ENCODE results near the gene KCP.

KCP gene

DNA sequence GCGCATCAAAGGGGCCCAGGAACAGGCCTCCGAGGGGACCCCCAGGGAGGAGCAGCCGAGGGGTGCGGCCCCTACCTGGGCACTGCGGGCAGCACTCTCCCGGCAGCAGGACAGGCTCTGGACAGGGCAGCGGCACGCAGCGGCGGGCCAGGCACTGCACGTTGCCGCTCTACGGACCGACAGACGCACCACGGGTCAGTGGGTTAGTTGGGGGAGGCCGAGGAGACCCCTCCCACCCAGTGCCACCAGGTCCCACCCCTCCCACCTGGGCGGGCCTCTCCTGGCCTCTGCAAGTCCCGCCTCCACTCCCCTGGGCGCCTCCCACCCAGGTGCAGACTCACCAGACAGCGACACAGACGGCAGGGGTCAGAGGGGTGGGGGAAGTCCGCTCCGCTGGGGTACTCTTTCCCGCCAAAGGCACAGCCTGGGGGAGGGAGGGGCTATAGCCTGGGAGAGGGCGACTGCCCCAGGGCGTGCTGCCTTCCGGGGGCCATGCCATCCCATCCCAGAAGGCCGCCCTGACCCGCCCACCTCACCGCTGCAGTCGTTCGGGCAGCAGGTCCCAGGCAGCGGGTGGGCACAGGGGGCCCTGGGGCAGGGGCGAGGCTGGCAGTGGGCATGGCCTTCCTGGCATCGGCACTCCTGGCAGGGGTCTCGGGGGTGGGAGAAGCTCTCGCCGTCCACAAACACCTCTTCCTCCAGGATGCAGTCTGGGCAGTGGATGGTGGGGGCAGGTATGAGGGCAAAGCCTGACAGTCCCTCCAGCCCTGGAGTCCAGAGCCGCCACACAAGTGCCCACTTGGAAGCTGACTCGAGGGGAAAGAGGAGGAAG, 19.2 kb downstream of the KCP start:
- TF ChIP-seq CTCF (conservative IDR thresholded peaks at IDR 0.05; ENCODE audit: low read depth), result no peak
- no peak for DNase-seq (ENCODE audit: low spot score)
- no peak overlapping the region; the same call in 1 of the 2 replicates for H3K27ac ChIP-seq
- ChIA-PET CTCF (interaction anchor here (0.5 to 0.7 kb wide), 2 partner anchors 30 to 33 kb away, joined by 3 to 4 read pairs; no protein-coding TSS in a partner anchor), POLR2A (ENCODE audit: low non-redundant PET) (no interaction called here)

- no peak for DNase-seq (ENCODE audit: low spot score)
- TF ChIP-seq CTCF (conservative IDR thresholded peaks at IDR 0.05; ENCODE audit: low read depth), result no peak
- ChIA-PET POLR2A (ENCODE audit: low non-redundant PET) (no interaction called here), CTCF (no interaction called here)
- peak overlapping the region; percentile 27; the same call in 1 of the 2 replicates for H3K27ac ChIP-seq
Observed at GRCh38 chr7:128890306-128891109, 20.0 kb downstream of the KCP start.

- H3K27ac ChIP-seq, result peak overlapping the region; percentile 64
- ChIA-PET POLR2A (ENCODE audit: low non-redundant PET) (no interaction called here), CTCF (no interaction called here)
- no peak for TF ChIP-seq CTCF (conservative IDR thresholded peaks at IDR 0.05; ENCODE audit: low read depth)
- DNase-seq (ENCODE audit: low spot score), result peak; percentile 58
Observed at GRCh38 chr7:128889121-128889520, 21.4 kb downstream of the KCP start.

DNA sequence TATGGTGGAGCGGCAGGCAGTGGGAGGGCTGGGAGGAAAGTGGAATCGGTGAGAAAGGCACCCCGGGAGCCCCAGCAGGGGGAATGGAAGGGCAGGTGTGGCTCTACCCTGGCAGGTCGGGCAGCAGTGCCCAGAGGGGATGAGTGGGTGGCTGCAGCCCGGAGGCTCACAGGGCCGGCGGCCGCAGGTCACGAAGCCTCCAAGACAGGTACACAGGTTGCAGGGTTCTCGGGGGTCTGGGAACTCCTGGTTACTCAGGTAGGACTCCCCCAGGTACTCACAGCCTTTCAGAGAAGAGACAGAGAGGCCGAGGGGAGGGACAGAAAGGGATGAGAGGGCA, 21.8 kb downstream of the KCP start:
- CTCF ChIA-PET, result no interaction called here
- H3K27ac ChIP-seq, result peak overlapping the region; percentile 64
- DNase-seq (ENCODE audit: low spot score), result no peak
- no peak for TF ChIP-seq CTCF (conservative IDR thresholded peaks at IDR 0.05; ENCODE audit: low read depth)
- POLR2A ChIA-PET (ENCODE audit: low non-redundant PET), result no interaction called here

GRCh38 chr7:128888039-128888755, 22.3 kb downstream of the KCP start:
- peak overlapping the region; percentile 64 for H3K27ac ChIP-seq
- DNase-seq (ENCODE audit: low spot score), result no peak
- ChIA-PET POLR2A (ENCODE audit: low non-redundant PET) (no interaction called here), CTCF (no interaction called here)
- no peak for TF ChIP-seq CTCF (conservative IDR thresholded peaks at IDR 0.05; ENCODE audit: low read depth)
